Middle frontal gyrus (tissue), 1 donor: ENCODE results near the gene ACTR3C.
"Not testable (repeated sequence)": the region's sequence is repeated elsewhere in the genome, so short reads cannot be mapped to it uniquely, and the experiment has no call there.

Source experiments
- DNase-seq: peaks from one replicate; pipeline ENCODE4 v3.0.0-alpha.2; 2015; ENCODE audit warnings: low spot score; ENCODE audit errors: extremely low spot score

ACTR3C gene

DNA sequence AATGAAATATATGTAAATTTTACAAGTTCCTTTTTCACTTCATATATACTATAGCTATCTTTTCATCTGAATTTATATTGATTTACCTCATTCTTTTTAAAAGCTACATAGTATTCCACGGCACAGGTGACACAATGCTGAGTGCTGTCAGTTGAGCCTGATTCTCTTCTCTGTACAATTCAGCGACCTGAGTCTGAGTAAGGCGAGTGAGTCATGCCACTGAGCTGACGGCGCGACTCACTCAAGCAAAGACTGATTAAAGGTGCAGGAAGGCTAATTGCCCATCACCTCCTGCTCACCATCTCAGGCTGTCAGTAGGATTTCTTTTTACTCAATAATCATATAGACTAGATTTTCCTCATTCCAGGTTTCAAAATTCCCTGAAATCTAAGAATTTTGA is 39.7 kb downstream of the ACTR3C start:
- DNase-seq = not testable (repeated sequence)

DNA sequence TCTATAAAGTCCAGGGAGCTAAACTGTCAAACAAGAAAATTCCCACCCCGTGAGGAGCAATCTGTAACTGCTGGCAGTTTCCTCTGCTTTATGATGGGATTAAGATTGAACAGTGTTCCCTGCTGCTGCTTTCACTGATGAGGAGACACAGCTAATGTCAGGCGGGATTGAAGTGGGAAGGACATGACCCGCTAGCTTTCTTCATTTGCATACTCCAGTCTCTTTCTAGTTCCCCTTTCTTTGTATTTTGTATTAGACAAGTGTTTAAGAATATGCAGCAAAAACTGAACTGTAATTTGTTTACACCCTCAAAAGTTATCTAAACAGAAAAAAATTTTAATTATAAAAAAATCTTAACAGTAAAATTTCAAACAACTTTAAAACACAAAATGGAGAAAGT is 40.2 kb downstream of the ACTR3C start:
- DNase-seq = not testable (repeated sequence)

DNA sequence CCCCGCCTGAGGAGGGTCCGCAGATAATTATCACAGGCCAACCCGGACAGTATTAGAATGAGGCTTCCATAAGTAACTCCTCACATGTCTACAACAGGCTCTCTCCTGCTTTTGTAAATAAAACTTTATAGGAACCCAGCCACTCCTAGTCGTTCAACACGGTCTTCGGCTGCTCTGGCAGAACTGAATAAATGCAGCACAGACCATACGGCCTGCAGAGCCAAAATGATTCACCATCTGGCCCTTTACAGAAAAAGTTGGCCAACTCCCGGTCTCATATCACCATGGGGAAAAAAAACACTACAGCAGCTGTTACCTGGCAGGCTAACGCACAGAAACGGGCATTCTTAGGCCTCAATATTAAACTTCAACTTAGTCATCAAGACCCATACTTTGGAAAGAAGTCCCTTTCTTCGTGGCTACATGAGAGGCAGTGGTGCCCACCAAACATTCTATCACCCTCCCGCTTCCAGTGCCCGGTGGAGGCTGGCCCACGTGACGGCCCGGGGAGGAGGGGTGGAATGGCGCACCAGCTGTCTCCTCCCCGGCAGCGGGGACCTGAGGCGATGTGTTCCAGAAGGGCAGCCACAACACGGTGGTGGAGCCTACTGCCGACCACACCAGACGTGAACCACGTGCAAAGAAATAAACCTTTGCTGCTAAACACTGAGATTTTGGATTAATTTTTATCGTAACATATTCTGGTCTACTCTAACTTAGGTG is 41.5 kb downstream of the ACTR3C start:
- not testable (repeated sequence) for DNase-seq

DNA sequence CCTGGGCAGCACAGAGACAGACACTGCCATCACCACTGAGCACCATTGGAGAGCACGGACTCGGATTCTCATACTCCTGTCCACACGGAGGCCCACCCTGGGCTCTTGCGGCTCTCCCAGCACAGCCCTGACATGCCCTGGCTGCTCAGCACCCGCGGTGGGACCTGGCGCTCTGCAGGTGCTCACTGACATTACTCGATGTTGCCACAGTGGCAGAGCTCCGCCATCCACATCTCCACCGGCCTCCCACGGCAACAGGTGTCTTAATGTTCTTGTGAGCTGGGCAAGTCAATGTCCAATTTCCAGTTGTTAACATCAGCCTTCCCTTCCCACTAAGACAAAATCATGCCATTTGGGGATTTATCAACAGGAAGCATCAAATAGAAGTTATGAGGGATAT is 45.0 kb downstream of the ACTR3C start:
- DNase-seq = not testable (repeated sequence)

DNA sequence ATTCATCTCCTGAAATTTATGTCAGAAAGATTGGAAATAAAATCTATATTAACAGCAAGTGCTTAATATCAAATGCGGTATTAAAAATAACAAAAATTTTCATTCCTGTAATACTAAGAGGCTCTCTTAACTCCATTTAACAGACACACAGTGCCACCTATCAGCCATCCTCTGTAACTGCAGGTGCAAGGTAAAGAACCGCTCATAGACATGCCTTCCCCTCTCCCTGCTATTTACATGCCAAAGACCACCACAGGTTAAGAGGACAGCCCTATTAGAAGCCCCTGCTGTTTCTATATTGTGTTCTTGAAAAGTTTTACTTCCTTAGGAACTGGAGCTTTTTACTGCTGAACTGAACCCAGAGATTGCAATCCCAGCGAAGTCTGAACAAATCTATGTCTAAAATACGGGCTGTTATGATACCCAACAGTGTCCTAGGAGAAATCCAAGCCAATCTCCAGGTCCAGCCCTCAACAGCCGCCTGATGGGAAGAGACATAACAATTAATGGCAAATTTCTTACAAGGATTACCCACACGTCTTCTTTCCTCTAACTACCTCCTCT is 47.1 kb downstream of the ACTR3C start:
- DNase-seq = not testable (repeated sequence)

DNA sequence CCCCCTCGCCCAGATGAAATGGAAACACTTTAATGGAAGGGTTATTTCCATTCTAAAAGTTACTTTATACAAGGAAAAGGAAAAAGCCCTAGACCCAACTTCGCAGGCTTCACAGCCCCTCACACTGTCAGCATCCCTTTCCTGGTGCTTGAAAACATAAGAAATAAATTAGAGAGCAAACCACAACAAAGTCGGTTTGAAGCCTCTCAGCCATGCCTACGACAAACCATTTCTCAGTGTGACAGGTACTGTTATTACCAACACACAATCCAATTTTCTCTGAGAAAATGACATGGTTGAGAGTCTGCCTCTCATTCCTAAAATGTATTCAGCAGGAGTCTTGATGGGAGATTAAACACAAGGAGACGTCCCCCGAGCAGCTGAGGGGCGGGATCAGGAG is 51.4 kb downstream of the ACTR3C start:
- DNase-seq = not testable (repeated sequence)

DNA sequence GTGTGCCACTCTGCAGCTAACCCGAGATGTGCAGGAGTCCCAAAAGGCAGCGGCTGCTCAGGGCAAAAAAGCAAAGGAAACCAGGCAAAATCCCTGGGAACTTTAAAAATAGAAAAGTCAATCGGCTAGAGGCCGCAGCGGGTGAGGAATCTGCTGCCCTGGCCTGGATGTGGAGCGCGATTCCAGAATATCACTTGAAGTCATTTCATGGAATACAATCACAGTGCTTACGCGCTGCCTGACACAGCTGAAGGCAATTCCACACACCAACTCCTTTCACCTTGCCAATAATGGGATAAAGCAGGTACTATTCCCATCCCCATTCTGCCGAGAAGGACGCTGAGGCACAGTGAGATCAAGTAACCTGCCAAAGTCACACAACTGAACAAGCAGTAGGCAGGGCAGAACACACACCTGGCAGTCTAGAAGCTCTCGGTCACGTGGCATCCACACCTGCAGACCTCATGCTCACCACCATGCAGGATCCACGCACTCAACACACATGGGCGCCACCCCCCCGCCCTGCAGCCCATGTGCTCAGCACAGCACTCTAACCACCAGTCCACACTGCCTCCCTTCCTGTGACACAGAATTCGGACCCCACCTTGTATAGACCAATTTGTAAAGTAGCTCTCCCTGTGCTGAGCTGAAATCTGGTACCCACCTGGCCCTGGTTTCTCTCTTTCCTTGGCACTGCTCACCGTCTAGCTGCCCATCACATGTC is 53.1 kb downstream of the ACTR3C start:
- not testable (repeated sequence) for DNase-seq

DNA sequence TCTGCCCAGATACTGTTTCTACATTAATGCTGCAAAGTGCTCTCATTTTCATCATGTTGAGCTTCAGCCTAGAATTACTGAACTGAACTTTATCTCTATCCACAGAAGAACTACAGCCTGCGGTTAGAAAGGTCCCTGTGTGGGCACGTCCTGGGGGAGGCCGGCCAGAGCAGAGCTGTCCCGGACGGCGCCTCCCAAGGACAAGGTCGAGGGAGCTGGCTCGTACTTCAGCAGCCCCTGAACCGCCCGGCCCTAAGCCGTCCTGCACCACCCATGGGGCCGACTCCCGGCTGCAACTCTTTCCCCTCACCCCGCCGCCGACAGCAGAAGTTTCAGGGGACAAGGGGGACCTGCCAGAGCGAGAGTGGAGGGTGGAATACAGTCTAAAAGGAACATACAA is 54.5 kb downstream of the ACTR3C start:
- not testable (repeated sequence) for DNase-seq

DNA sequence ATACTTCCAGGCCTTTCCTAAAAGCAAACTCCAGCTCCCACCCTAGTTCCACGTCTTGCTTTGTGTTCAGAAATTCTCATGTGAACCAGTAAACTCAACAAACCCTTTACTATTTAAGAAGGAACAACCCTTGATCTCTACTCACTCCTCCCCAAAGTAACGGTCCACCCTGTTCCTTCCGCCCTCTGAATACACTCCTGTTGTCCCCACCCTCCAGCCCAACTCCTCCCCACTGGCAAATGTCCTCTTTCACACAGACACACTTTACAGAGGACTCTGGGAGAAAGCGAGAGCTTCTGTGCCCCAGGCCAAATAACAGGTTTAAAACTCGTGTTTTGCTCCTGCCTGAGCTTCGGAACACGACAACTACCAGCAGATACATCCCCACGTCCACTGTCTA is 55.1 kb downstream of the ACTR3C start:
- not testable (repeated sequence) for DNase-seq

DNA sequence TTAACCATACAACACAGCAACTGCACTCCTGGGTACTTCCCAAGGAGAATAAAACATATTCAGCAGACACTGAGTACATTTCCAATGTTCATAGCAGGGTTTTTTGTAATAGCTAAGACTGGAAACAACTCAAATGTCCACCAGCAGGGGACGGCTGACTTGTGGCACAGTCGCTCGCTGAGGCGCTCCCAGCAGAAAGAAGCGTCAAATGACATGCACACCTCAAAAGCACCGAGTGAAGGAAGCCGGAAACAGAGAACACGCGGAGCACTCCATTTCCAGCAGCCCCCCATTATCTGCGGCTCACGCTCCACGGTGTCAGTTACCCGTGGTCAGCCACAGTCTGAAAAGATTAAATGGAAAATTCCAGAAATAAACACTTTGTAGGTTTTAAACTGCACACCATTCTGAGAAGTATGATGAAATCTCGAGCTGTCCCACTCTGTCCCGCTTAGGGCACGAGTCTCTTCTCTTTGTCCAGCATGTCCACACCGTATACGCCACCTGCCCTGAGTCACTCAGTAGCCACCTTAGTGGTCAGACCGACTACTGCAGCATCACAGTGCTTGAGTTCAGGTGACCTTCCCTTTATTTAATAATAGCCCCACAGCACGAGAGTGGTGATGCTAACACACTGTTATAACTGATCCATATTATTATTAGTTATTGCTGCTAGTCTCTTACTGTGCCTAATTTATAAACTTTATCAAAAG is 56.2 kb downstream of the ACTR3C start:
- DNase-seq = not testable (repeated sequence)

DNA sequence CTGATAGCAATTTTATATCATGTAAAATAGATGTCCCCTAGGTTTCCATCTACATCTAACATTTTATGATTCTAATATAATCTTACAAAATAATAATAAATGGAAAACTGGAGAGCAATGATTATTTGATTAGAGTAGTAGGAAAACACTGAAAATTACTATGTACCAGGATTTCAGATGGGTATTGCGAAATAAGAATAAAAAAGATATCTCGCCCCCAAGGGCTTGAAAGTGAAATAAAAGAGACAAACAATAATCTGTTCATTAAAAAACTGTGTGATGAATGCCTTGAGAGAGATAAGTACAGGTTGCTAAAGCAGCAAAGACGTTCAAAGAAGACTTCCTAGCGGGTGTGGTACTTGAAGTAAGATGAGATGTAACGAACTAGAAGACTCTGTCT is 60.7 kb downstream of the ACTR3C start:
- not testable (repeated sequence) for DNase-seq

DNA sequence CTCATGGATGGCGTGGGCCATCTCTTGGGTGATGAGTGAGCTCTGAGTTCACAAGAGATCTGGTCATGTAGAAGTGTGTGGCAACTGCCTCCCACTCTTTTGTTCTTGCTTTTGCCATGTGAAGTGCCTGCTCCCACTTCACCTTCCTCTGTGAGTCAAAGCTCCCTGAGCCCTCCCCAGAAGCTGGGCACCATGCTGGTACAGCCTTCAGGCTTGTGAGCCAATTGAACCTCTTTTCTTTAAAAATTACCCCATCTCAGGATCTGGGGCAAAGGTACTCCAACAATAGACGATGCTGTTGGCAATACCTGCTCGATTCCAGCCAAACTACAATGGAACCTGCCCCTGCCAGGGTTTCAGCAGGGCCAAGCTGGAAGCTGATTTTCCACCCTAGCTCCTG is 75.6 kb downstream of the ACTR3C start:
- DNase-seq = not testable (repeated sequence)

DNA sequence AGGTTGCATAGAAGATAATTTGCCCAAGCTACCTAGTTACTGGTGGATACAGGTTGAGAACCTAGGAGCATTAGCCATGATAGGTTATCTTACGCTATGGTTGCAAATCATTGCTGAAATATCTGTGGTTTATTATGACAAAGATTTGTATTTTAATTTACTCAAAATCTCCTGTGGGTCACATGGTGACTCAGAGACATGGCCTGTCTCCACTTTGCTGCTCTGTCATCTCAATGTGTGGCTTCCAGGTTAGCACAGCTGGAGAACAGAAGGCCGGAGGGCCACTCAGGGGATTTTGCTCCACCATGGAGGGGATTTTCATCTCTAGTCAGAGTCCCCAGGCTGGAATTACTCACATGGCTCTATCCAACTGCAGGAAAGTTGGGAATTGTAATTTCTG is 78.1 kb downstream of the ACTR3C start:
- DNase-seq = not testable (repeated sequence)

DNA sequence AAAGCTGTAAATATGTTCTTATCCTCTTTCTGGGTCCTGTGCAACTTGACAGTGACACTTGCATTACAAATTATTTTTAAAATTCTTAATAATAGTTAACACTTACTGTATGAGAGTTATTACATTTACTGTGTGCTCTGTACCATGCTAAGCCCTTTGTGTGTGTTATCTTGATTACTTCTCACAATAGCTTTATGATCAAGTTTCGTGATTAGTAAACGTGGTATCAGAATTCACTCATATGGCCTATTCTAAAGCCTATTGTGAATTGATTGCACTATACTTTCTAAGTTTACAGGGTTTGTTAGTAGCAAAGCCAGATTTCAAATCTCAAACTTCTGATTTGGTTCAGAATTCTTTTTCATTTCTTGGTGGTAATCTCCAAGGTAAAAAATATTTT is 80.4 kb downstream of the ACTR3C start:
- DNase-seq = not testable (repeated sequence)

DNA sequence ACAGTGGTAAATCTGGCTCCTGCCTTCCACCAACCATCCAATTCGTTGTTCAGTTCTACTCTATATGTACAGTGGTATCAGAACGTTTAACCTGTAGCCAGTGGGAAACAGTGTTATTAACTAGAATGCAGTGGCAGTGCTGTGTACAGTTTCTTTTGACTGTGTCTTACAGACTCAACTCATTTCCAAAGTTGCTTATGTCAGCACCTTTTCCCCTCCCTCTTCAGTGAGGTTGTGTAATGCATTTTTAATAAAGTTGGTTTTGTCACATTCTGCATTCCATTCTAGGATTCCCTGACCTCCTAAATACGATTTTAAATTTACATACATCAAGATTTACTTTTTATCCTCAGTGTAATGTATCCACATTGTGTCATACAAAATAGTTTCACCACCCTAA is 97.9 kb downstream of the ACTR3C start:
- not testable (repeated sequence) for DNase-seq

DNA sequence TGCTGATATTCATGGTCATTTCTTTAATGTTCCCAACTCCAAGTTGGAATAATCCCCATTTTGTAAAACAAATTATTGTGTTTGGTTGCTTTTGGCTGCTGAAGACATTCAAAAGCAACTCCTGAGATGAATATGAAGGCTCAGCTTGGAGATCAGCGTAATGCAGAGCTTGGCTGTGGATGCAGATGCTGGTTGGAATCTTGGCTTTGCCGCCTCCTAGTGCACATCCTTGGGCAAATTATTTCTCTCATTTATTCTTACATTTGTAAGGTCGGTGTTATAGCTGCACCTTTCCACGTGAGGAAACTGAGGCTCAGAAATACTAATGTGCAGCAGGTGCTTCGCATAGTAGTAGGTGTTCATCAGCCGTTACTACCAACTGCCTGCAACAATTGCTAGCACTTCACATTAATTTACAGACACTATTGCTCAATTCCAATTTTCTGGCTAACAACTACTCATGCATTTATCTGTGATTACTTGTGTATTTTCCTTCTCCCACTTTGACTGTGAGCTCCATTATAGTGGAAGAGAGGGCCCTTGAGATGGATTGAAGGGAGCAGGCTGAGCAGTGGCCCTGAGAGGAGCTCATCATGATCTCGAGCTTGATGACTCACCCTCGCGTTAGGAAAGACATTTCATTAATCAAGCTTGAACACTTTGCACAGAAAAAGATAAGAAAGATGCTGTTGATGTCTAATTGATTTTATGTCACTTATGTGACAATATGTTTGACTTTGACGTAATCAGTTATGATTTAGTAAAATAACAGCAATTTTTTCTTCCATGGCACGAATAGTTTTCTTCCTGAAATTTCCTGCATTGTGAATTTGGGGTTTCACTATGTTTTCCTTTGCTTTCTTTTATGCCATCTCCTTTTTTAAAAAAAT is 101.0 kb downstream of the ACTR3C start:
- DNase-seq = not testable (repeated sequence)

DNA sequence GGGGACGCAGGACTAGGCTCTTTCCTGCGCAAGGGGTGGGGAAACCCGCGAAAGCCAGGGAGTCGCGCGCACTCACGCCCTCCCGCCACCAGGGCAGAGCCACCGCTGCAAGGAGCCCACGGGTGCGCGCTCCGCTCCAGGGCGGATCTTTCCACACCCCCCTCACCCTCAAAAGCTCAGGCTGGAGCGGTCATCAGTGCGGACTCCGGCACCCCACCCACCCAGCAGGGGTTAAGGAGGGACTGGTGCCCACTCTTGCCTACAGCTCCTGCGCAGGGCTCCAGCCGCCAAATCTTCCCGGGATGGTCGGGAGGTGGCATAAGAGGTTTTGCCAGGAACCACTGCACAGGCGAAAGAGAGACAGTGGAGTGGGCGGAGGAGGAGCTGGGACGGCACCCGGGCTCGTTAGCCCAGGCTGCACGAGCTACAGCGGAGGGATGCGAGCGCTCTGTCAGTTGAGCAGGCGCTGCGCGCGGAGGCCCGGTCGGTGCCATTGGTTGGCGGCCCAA is 102.6 kb downstream of the ACTR3C start:
- not testable (repeated sequence) for DNase-seq

DNA sequence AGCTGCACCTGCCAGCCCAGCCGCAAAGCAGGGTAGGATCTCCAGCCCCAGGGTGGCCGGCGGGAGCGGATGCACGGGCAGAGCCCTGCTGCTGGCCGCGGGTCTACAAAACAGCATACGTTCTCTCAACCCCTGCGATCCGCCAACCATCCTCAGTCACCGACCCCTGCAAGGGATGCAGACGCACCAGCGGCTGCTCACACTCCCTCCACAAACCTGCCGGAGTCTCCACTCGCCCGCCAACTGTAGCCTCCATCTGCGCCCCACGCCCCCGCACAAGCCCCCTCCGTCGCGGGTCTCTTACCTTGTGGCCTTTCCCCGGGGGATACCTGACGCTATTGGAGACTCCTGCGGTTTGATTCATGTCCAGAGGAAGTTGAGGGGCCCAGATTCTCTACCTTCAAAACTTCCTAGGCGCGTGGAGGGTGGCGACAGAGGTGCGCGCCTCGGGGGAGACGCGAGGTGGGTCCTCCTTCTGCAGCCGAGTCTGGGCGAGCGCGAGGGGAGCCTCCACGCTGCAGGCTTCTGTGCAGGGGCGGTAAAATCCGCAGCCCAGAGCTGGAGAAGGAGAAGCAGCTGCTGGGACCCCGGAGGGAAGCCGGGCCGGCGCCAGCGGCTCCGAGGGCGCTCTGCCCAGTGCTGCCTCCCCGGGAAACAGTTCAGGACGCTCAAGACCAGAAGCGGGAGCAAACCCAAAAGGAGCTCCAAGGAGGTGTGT is 103.2 kb downstream of the ACTR3C start:
- not testable (repeated sequence) for DNase-seq

DNA sequence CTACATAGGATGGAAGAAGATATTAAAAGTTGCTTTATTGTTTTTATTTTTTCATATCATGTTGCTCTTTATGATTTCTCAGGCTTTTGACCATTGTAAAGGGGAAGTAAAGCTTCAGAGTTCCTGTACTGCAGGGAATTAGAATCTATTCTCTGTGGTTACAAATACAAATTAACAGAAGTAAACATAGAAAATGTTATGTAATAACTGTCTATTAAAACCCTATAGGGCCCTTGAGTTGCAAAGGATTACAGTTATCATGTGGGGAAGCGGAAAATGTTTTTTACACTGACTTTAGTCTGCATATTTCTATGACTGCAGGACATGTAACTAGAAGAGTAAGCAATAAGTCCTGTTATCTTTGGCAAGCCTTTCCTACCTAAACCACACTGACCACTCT is 116.5 kb downstream of the ACTR3C start:
- not testable (repeated sequence) for DNase-seq

DNA sequence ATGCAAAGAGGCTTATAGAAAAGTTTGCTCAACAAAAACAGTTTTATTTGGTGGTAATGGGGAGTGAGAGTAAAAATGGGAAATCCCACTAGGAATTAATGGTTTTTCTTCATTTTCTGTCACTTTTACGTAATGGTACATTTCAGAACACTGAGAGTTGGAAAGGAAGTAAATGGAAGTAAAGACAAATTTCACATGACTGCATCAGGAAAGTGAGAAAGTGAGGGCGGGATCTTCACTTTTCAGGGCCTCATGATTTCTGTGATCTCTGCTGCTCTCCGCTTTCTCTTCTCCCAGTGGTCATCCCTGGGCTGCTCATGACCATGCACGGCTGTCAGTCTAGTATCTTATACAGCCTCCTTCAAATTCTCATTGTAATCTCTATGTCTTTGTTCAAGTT is 117.5 kb downstream of the ACTR3C start:
- not testable (repeated sequence) for DNase-seq
